Measurements from ENCODE around the gene SIDT1.
A peak's percentile ranks its signal among the peaks of the same experiment; 100 is the strongest.

SIDT1 gene

DNA sequence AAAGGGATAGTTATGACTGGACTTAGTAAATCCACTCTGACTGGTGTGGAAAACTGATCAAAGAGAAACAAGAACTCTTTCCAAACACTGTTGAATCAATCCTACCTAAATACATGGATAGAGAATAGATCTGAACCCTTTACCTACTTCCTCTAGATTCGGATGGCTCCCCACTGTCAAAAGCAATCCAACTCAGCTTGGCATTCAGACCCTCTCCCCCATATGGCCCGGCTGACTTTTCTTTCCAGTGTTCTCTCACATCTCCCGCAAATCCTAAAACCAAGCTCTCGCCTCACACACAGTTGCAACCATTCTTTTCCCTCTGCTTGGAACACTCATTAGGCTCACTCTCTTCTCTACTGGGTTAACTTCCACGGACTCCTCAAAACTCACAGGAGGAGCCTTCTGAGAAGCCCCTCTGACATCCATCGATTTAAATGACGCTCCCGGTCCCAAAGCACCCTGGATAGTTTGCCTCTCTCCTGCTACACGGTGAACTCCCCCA lies 18.0 kb upstream of the SIDT1 start:
- Histone ChIP-seq H3K4me3 (ENCODE audit: low read length in 2 of 2) (peak overlapping the region; percentile 92 to 97), H3K27ac (ENCODE audit: low read depth in 2 of 2, low read length in 2 of 2) (peak overlapping the region; percentile 90 to 92), H3K27me3 (ENCODE audit: control insufficient read depth in 2 of 2, insufficient read depth in 2 of 2, low read length in 2 of 2) (no peaks in the 10 kb centered on the region), H3K9me3 (ENCODE audit: control insufficient read depth in 2 of 2, low read length in 2 of 2) (no peaks in the 10 kb centered on the region), H3K9ac (ENCODE audit: low read depth in 1 of 2, low read length in 2 of 2) (peak overlapping the region; percentile 79 to 80), H3K4me1 (ENCODE audit: control insufficient read depth in 2 of 2, insufficient read depth in 2 of 2, low read length in 2 of 2) (peaks cover 0 to 10% of the 10 kb centered on the region in 2 donors), H3K36me3 (ENCODE audit: control insufficient read depth in 2 of 2, insufficient read depth in 2 of 2, low read length in 2 of 2) (no peaks in the 10 kb centered on the region)

DNA sequence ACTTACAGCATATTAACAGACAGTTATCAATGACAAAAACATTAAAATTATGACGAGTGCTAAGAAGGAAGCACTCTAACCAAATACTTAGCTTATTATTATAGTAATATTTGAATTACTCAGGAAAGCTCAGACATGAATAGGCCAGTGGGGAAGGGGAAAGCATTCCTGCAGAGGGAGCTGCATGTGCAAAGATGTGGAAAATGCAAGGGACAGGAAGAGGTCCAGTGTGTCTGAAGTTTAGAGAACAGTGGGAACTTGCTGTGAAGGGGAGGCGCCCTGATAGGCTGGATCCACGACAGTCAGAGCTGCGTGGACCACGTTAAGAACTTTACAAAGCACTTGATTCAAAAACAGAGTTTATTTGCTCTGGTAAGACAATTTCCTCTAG lies 16.2 kb upstream of the SIDT1 start:
- no peaks in the 10 kb centered on the region for H3K9me3 ChIP-seq (ENCODE audit: control insufficient read depth in 2 of 2, low read length in 2 of 2)
- peak overlapping the region; percentile 92 to 97 for H3K4me3 ChIP-seq (ENCODE audit: low read length in 2 of 2)
- peak overlapping the region in 1 of 2 donors; percentile 52 for H3K27ac ChIP-seq (ENCODE audit: low read depth in 2 of 2, low read length in 2 of 2)
- H3K4me1 ChIP-seq (ENCODE audit: control insufficient read depth in 2 of 2, insufficient read depth in 2 of 2, low read length in 2 of 2): peaks cover 0 to 10% of the 10 kb centered on the region in 2 donors
- no peaks in the 10 kb centered on the region for H3K36me3 ChIP-seq (ENCODE audit: control insufficient read depth in 2 of 2, insufficient read depth in 2 of 2, low read length in 2 of 2)
- no peaks in the 10 kb centered on the region for H3K27me3 ChIP-seq (ENCODE audit: control insufficient read depth in 2 of 2, insufficient read depth in 2 of 2, low read length in 2 of 2)
- peak overlapping the region in 1 of 2 donors; percentile 79 for H3K9ac ChIP-seq (ENCODE audit: low read depth in 1 of 2, low read length in 2 of 2)

DNA sequence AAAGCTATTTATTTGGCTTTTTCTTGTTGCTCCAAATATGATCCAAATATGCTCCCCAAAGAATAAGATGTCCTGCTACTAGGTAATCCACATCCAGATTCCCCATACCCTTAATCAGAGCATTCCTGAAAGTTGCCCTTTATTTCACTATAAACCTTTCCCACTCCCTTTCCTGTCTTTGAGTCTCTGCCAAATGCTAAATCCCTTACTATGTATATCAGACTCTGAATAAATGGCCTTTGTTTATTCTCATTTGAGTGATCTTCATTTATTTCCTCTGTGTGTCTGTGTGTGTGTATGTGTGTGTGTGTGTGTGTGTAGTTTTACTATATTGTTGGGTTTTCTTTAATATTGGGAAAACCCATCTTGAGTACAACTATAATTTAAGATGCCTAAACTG lies 10.4 kb upstream of the SIDT1 start:
- Histone ChIP-seq H3K4me3 (ENCODE audit: low read length in 2 of 2) (no peak overlapping the region), H3K9ac (ENCODE audit: low read depth in 1 of 2, low read length in 2 of 2) (no peak overlapping the region), H3K36me3 (ENCODE audit: control insufficient read depth in 2 of 2, insufficient read depth in 2 of 2, low read length in 2 of 2) (no peaks in the 10 kb centered on the region), H3K4me1 (ENCODE audit: control insufficient read depth in 2 of 2, insufficient read depth in 2 of 2, low read length in 2 of 2) (no peaks in the 10 kb centered on the region), H3K27me3 (ENCODE audit: control insufficient read depth in 2 of 2, insufficient read depth in 2 of 2, low read length in 2 of 2) (no peaks in the 10 kb centered on the region), H3K9me3 (ENCODE audit: control insufficient read depth in 2 of 2, low read length in 2 of 2) (no peaks in the 10 kb centered on the region), H3K27ac (ENCODE audit: low read depth in 2 of 2, low read length in 2 of 2) (no peak overlapping the region)

GRCh38 chr3:113523241-113523640 lies 9.1 kb upstream of the SIDT1 start:
- no peak overlapping the region for H3K9ac ChIP-seq (ENCODE audit: low read depth in 1 of 2, low read length in 2 of 2)
- H3K9me3 ChIP-seq (ENCODE audit: control insufficient read depth in 2 of 2, low read length in 2 of 2): no peaks in the 10 kb centered on the region
- H3K4me1 ChIP-seq (ENCODE audit: control insufficient read depth in 2 of 2, insufficient read depth in 2 of 2, low read length in 2 of 2): no peaks in the 10 kb centered on the region
- H3K4me3 ChIP-seq (ENCODE audit: low read length in 2 of 2): no peak overlapping the region
- no peak overlapping the region for H3K27ac ChIP-seq (ENCODE audit: low read depth in 2 of 2, low read length in 2 of 2)
- H3K27me3 ChIP-seq (ENCODE audit: control insufficient read depth in 2 of 2, insufficient read depth in 2 of 2, low read length in 2 of 2): no peaks in the 10 kb centered on the region
- H3K36me3 ChIP-seq (ENCODE audit: control insufficient read depth in 2 of 2, insufficient read depth in 2 of 2, low read length in 2 of 2): no peaks in the 10 kb centered on the region

DNA sequence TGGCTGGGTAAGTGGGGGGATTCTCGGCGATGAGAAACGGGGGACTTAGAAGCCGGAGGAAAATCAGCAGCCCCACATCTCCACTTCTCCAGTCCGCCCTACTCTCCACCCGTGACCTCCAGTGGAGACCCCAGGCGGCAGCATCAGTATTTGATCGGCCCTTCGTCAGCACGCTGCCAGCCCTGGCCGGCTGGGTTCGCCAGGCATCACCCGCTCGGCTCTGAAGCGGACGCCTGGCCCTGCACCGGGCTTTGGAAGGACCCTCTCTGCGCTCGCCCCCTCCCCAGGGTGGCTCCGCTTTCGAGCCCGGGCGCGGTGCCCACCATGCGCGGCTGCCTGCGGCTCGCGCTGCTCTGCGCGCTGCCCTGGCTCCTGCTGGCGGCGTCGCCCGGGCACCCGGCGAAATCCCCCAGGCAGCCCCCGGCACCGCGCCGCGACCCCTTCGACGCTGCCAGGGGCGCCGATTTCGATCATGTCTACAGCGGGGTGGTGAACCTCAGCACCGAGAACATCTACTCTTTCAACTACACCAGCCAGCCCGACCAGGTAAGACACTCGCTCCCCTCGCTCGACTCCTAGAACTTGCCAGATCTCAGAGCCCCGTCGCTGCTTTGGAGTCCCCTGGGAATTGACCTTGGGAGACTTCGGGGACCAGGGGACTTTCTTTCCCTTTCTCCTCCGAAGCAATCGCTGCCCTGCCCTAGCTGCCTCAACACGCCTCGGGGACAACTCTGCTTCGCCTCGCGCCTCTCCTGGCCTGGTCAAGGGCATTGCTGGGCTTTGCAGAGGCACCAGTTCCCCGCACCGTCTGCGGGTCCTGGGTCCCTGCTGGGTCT lies 561 bp downstream of the SIDT1 start:
- Histone ChIP-seq H3K27ac (ENCODE audit: low read depth in 2 of 2, low read length in 2 of 2) (peak overlapping the region; percentile 86 to 87), H3K9ac (ENCODE audit: low read depth in 1 of 2, low read length in 2 of 2) (peak overlapping the region; percentile 87 to 94), H3K27me3 (ENCODE audit: control insufficient read depth in 2 of 2, insufficient read depth in 2 of 2, low read length in 2 of 2) (no peaks in the 10 kb centered on the region)

GRCh38 chr3:113533534-113533892 lies 1.2 kb downstream of the SIDT1 start:
- Histone ChIP-seq H3K27ac (ENCODE audit: low read depth in 2 of 2, low read length in 2 of 2) (peak overlapping the region; percentile 86 to 87), H3K27me3 (ENCODE audit: control insufficient read depth in 2 of 2, insufficient read depth in 2 of 2, low read length in 2 of 2) (no peaks in the 10 kb centered on the region)

More for the DNA sequence above, 561 bp downstream of the SIDT1 start:
- Histone ChIP-seq H3K4me3 (ENCODE audit: low read length in 2 of 2) (peak overlapping the region; percentile 64 to 95), H3K4me1 (ENCODE audit: control insufficient read depth in 2 of 2, insufficient read depth in 2 of 2, low read length in 2 of 2) (peaks cover 30 to 36% of the 10 kb centered on the region in 2 donors), H3K36me3 (ENCODE audit: control insufficient read depth in 2 of 2, insufficient read depth in 2 of 2, low read length in 2 of 2) (no peaks in the 10 kb centered on the region), H3K9me3 (ENCODE audit: control insufficient read depth in 2 of 2, low read length in 2 of 2) (no peaks in the 10 kb centered on the region)

GRCh38 chr3:113534365-113534764 lies 2.0 kb downstream of the SIDT1 start:
- Histone ChIP-seq H3K27me3 (ENCODE audit: control insufficient read depth in 2 of 2, insufficient read depth in 2 of 2, low read length in 2 of 2) (no peaks in the 10 kb centered on the region), H3K4me3 (ENCODE audit: low read length in 2 of 2) (peak overlapping the region; percentile 64 to 95), H3K4me1 (ENCODE audit: control insufficient read depth in 2 of 2, insufficient read depth in 2 of 2, low read length in 2 of 2) (peaks cover 30 to 36% of the 10 kb centered on the region in 2 donors), H3K9ac (ENCODE audit: low read depth in 1 of 2, low read length in 2 of 2) (peak overlapping the region; percentile 87 to 94), H3K36me3 (ENCODE audit: control insufficient read depth in 2 of 2, insufficient read depth in 2 of 2, low read length in 2 of 2) (no peaks in the 10 kb centered on the region), H3K27ac (ENCODE audit: low read depth in 2 of 2, low read length in 2 of 2) (peak overlapping the region in 1 of 2 donors; percentile 86), H3K9me3 (ENCODE audit: control insufficient read depth in 2 of 2, low read length in 2 of 2) (no peaks in the 10 kb centered on the region)

More at GRCh38 chr3:113533534-113533892, 1.2 kb downstream of the SIDT1 start:
- H3K9ac ChIP-seq (ENCODE audit: low read depth in 1 of 2, low read length in 2 of 2): peak overlapping the region; percentile 87 to 94
- H3K9me3 ChIP-seq (ENCODE audit: control insufficient read depth in 2 of 2, low read length in 2 of 2): no peaks in the 10 kb centered on the region
- H3K4me1 ChIP-seq (ENCODE audit: control insufficient read depth in 2 of 2, insufficient read depth in 2 of 2, low read length in 2 of 2): peaks cover 30 to 36% of the 10 kb centered on the region in 2 donors
- peak overlapping the region; percentile 64 to 95 for H3K4me3 ChIP-seq (ENCODE audit: low read length in 2 of 2)
- no peaks in the 10 kb centered on the region for H3K36me3 ChIP-seq (ENCODE audit: control insufficient read depth in 2 of 2, insufficient read depth in 2 of 2, low read length in 2 of 2)

DNA sequence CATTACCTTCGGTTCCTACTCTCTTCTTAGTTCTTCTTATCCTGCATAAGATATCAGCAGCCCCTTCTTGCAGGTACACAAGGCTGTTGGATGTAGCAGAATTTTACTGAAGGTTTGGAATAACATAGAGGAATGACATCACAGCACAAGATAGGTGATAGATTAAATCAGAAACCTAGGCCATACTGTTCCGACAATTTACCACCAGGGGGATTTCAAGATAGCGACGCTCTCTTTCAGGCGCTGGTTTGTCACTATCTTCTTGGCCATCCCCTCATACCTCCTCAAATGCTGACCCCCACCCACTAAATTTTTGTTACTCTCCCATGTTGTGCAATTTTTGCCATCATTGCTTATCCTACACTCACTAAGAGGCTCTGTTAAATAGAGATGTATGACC lies 3.5 kb downstream of the SIDT1 start:
- no peaks in the 10 kb centered on the region for H3K27me3 ChIP-seq (ENCODE audit: control insufficient read depth in 2 of 2, insufficient read depth in 2 of 2, low read length in 2 of 2)
- peaks cover 30 to 36% of the 10 kb centered on the region in 2 donors for H3K4me1 ChIP-seq (ENCODE audit: control insufficient read depth in 2 of 2, insufficient read depth in 2 of 2, low read length in 2 of 2)
- H3K4me3 ChIP-seq (ENCODE audit: low read length in 2 of 2): peak overlapping the region in 1 of 2 donors; percentile 1
- H3K27ac ChIP-seq (ENCODE audit: low read depth in 2 of 2, low read length in 2 of 2): peak overlapping the region; percentile 64 to 67
- H3K9me3 ChIP-seq (ENCODE audit: control insufficient read depth in 2 of 2, low read length in 2 of 2): no peaks in the 10 kb centered on the region
- H3K36me3 ChIP-seq (ENCODE audit: control insufficient read depth in 2 of 2, insufficient read depth in 2 of 2, low read length in 2 of 2): no peaks in the 10 kb centered on the region
- H3K9ac ChIP-seq (ENCODE audit: low read depth in 1 of 2, low read length in 2 of 2): no peak overlapping the region

- H3K4me1 ChIP-seq (ENCODE audit: control insufficient read depth in 2 of 2, insufficient read depth in 2 of 2, low read length in 2 of 2): peaks cover 30 to 31% of the 10 kb centered on the region in 2 donors
- peak overlapping the region in 1 of 2 donors; percentile 17 for H3K9ac ChIP-seq (ENCODE audit: low read depth in 1 of 2, low read length in 2 of 2)
- no peak overlapping the region for H3K4me3 ChIP-seq (ENCODE audit: low read length in 2 of 2)
- H3K36me3 ChIP-seq (ENCODE audit: control insufficient read depth in 2 of 2, insufficient read depth in 2 of 2, low read length in 2 of 2): no peaks in the 10 kb centered on the region
- H3K27ac ChIP-seq (ENCODE audit: low read depth in 2 of 2, low read length in 2 of 2): peak overlapping the region; percentile 64 to 67
- H3K9me3 ChIP-seq (ENCODE audit: control insufficient read depth in 2 of 2, low read length in 2 of 2): no peaks in the 10 kb centered on the region
- no peaks in the 10 kb centered on the region for H3K27me3 ChIP-seq (ENCODE audit: control insufficient read depth in 2 of 2, insufficient read depth in 2 of 2, low read length in 2 of 2)
Measured at GRCh38 chr3:113536627-113537101, 4.3 kb downstream of the SIDT1 start.

DNA sequence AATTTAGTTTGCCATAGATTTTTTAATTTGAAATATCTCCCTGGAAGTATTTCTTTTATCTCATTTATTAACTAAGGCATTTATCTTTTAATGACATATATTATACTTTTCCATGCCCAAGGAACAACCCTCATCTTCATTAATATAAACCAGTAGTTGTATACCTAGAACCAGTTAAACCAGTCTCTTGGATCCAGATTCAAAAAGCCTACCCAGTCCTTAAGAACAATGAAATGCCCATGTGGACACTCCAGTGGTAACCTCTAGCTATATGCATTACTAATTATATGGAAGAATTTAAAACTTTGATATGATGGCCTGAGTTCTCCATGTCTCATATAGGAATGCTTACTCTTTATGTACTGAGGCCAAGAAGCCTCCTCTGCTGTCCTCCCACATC lies 4.8 kb downstream of the SIDT1 start:
- H3K4me1 ChIP-seq (ENCODE audit: control insufficient read depth in 2 of 2, insufficient read depth in 2 of 2, low read length in 2 of 2): peaks cover 27% of the 10 kb centered on the region in 2 donors
- H3K27ac ChIP-seq (ENCODE audit: low read depth in 2 of 2, low read length in 2 of 2): peak overlapping the region; percentile 67 to 71
- H3K9me3 ChIP-seq (ENCODE audit: control insufficient read depth in 2 of 2, low read length in 2 of 2): no peaks in the 10 kb centered on the region
- no peak overlapping the region for H3K9ac ChIP-seq (ENCODE audit: low read depth in 1 of 2, low read length in 2 of 2)
- H3K4me3 ChIP-seq (ENCODE audit: low read length in 2 of 2): peak overlapping the region in 1 of 2 donors; percentile 17
- H3K27me3 ChIP-seq (ENCODE audit: control insufficient read depth in 2 of 2, insufficient read depth in 2 of 2, low read length in 2 of 2): no peaks in the 10 kb centered on the region
- no peaks in the 10 kb centered on the region for H3K36me3 ChIP-seq (ENCODE audit: control insufficient read depth in 2 of 2, insufficient read depth in 2 of 2, low read length in 2 of 2)
